Measurements from ENCODE around the gene HECTD3.

- TF ChIP-seq CTCF (IDR thresholded peaks at IDR 0.05 in 2 of 3, conservative IDR thresholded peaks at IDR 0.05 in 1 of 3; ENCODE audit: borderline replicate concordance in 1 of 3, insufficient read depth in 1 of 3, low read depth in 2 of 3, low read length in 2 of 3) = no peak
- no peak for TF ChIP-seq POLR2A (IDR thresholded peaks at IDR 0.05; ENCODE audit: borderline replicate concordance, extremely low read depth, insufficient read depth, insufficient read length)
- no peak for TF ChIP-seq POLR2AphosphoS5 (IDR thresholded peaks at IDR 0.05; ENCODE audit: low read depth, low read length)
- no peak for TF ChIP-seq EZH2phosphoT487 (IDR thresholded peaks at IDR 0.05; ENCODE audit: borderline replicate concordance)
- TF ChIP-seq CEBPB (IDR thresholded peaks at IDR 0.05; ENCODE audit: low read depth) = no peak
- no peak for TF ChIP-seq EZH2 (IDR thresholded peaks at IDR 0.05)
- TF ChIP-seq REST (IDR thresholded peaks at IDR 0.05; ENCODE audit: low read depth) = no peak
- TF ChIP-seq JUND (IDR thresholded peaks at IDR 0.05) = no peak
- TF ChIP-seq ZBTB33 (IDR thresholded peaks at IDR 0.05; ENCODE audit: extremely low read depth, insufficient replicate concordance, low read length) = no peak
- TF ChIP-seq RAD21 (IDR thresholded peaks at IDR 0.05; ENCODE audit: low read depth) = no peak
- no peak for TF ChIP-seq SIN3A (IDR thresholded peaks at IDR 0.05; ENCODE audit: low read depth)
- TF ChIP-seq ZNF274 (IDR thresholded peaks at IDR 0.05; ENCODE audit: low read depth, low read length) = no peak
- no peak for TF ChIP-seq SRF (IDR thresholded peaks at IDR 0.05; ENCODE audit: low read depth)
Observed at GRCh38 chr1:45032837-45033236, 21.7 kb upstream of the HECTD3 start.

Data from HCT116 (cell line).